HG02938 (cell line): ENCODE data around the gene GNRHR.
"Not testable (repeated sequence)": the region's sequence is repeated elsewhere in the genome, so short reads cannot be mapped to it uniquely, and the experiment has no call there.

Source experiments
- ATAC-seq: cut with Tn5 transposase; IDR thresholded peaks from one replicate; pipeline ENCODE4 v1.9.1; 2021; ENCODE audit warnings: mild to moderate bottlenecking, moderate library complexity; ENCODE audit not compliant: unreplicated experiment

Gene GNRHR, protein sequence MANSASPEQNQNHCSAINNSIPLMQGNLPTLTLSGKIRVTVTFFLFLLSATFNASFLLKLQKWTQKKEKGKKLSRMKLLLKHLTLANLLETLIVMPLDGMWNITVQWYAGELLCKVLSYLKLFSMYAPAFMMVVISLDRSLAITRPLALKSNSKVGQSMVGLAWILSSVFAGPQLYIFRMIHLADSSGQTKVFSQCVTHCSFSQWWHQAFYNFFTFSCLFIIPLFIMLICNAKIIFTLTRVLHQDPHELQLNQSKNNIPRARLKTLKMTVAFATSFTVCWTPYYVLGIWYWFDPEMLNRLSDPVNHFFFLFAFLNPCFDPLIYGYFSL

DNA sequence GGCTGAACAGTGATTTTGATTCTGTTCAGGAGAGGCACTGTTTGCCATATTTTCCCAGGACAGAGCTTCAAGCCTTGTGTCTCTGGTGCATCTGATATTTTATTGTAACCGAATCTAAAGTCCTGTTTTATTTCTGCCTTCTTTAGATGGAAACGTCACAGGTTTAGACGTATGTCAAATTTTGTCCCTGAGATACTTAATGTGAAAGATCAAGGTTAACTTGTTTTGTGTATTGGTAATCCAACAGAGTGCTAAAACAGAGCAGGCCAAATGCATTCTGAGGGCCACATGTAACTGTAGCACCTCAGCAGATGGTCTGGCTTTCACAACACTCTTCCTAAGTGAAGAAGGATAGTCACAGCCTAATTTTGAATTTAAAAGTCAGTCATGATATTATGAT lies at the start of gene GNRHR:
Gene GNRHR (minus strand): TSS at position 101 of the 400 bp plus-strand sequence. CDS start 53 bp downstream, at position 48.
- ATAC-seq = no peak

GRCh38 chr4:67796810-67797209 lies 42.6 kb upstream of the GNRHR start:
- ATAC-seq = no peak

DNA sequence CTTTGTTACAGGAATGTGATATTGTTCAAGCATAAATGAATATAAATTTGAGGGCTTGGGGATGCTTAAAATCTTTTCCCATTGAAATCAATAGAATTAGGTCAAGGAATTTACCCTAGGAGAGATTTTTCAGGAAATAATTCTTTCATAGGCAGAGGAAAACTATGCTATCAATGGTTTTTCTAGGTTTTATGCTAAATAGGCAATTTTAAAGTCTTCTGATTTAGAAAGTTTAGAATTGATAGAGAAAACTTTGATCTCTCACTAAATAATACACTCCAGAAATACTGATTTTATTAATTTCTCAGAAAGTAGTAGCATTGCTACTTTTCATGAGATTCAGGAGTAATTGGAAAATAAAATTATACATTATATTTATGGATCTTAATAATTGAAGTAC lies 36.5 kb upstream of the GNRHR start:
- no peak for ATAC-seq

- ATAC-seq = no peak
Measured at GRCh38 chr4:67787311-67787710, 33.1 kb upstream of the GNRHR start.

DNA sequence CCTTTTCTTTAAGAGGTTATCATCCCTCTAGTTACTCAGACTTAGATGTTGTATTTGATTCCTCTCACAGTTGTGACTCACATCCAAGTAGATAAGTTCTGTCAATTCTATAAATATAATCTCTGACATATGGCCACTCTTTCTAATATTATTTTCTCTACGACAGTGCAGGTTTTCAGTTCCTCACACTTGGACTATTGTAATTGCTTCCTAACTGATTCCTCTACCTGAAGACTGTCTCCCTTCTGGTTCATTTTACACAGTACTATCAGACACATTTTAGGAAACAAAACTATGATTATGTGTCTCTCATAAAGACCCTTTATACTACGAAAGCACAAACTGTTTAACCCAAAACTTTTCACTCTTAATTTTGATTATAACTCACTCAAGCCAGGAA lies 31.3 kb upstream of the GNRHR start:
- ATAC-seq = no peak

DNA sequence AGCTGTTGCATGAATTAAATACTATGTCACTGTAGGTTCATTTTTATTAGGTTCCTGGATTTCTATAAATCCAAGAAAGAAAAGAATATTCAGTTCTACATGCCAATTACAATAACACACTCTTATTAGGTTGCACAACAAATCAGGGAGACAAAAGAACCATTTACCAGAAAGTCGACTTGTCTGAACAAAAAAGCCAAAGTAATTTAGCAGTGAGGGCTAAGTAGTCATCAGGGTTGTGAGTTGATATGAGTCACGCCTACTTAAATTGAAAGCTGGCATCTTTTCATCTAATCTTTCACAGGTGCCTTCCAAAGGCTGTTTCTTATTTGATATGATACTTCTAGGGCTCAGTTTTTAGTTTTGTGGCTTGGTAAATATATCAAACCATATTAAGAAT lies 25.4 kb upstream of the GNRHR start:
- no peak for ATAC-seq

GRCh38 chr4:67776746-67777145 lies 22.6 kb upstream of the GNRHR start:
- ATAC-seq = no peak

DNA sequence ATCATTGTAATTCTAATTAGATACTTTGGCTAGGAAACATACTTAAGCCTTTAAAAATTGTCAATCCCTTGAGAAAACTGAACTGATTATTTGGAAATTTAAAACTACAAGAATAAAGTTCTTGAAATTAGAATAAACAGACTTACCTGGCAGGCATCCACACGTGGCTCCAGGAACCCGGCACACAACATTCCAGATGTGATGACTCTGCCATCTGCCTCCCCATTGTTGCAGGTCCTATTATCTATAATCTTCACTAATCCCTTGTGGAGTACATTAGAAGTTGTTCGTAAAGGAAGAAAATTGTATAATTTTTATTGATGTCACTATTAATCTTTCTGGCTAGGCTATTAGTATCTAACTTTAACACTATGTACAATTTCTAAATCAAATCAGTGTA lies 16.2 kb upstream of the GNRHR start:
- ATAC-seq = no peak

- no peak for ATAC-seq
Measured at GRCh38 chr4:67765928-67766327, 11.7 kb upstream of the GNRHR start.

GRCh38 chr4:67765401-67765800 lies 11.2 kb upstream of the GNRHR start:
- no peak for ATAC-seq

GRCh38 chr4:67764183-67764582 lies 10.0 kb upstream of the GNRHR start:
- no peak for ATAC-seq

DNA sequence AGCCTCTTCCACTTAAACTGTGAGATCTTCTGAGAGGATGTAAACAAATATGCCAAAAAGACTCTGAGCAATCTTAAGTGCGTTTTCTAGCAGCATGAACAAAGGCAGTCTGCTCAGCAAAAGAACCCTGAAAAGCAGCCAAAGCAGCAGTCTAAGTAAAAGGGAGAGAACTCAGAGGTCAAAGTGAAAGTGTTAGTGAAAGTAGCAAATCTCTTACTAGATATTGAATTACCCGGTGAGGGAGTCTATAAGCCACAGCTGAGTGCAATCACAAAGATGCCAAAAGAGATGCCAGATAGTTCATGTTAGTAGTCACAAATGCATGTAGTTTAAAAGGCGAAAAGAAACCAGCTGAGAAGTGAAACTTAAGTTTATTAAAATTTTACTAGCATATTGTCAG lies 7.9 kb upstream of the GNRHR start:
- ATAC-seq = peak; percentile 99

DNA sequence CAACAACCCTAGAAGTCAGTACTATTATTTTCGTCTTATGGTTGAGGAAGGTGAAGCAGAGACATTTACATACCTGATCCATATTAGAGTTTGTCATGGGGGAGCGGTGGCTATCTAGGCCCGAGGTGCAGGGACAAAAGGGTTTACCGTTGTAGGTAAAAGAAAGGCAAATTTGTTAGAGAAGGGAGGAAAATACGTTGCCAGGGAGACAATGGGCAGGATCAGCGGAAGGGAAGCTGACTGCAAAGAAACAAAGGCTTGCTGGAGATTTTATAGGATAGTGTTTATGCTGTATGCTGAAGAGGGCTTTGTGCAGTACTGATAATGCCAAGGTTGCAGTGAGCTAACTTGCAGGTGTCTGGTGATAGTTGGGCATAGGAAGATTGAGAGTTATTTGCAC lies 2.8 kb upstream of the GNRHR start:
- not testable (repeated sequence) for ATAC-seq

- no peak for ATAC-seq
Measured at GRCh38 chr4:67755974-67756373, 1.8 kb upstream of the GNRHR start.

- ATAC-seq = no peak
Measured at GRCh38 chr4:67751260-67751659, 2.9 kb downstream of the GNRHR start.

DNA sequence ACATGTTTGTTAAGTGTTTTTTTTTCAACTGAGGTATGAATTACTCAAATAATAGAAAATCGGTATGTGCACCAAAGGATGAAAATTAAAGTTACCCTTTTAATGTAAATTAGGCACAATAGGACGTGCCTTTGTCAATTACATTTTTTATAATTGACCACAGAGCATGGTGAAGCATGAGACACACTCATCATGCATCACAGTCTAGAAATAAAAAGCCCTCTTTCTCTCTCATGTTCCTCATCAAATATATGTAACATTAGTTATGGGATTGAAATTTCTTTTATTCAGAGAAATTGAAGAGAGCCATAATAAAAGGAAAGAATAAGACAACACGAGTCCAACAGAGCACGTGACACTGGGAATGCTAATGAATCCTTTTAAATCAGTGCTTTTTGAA lies 3.5 kb downstream of the GNRHR start:
- ATAC-seq = no peak

- ATAC-seq = no peak
Measured at GRCh38 chr4:67749286-67749685, 4.9 kb downstream of the GNRHR start.

GRCh38 chr4:67746797-67747495 lies 7.2 kb downstream of the GNRHR start:
- no peak for ATAC-seq

DNA sequence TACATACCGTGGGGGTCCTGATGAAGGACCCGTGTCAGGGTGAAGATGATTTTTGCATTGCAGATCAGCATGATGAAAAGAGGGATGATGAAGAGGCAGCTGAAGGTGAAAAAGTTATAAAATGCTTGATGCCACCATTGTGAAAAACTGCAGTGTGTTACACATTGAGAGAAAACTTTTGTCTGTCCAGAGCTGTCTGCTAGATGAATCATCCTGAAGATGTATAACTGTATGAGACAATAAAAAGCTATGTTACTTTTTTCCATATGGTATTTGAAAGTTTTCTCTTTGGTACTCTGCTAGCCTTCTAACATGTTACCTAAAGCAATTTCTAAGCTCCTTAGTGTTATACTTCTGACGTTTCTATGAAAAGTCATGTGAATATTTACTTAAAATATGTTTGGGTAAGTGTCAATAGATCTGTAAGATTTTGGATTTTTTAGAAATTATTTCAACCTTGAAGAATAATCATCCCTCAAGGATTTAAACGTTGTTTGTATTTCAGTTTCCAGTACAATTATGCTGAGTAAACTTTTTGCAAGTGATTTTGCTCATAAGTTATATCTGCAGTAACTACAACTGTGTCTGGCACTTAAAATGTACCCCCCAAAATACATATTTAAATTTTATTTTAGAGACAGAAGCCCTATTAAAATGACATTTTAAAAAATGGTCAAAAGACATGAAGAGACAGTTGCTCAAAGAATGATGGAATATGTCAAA lies 9.5 kb downstream of the GNRHR start:
- ATAC-seq = no peak

GRCh38 chr4:67743194-67743593 lies 11.0 kb downstream of the GNRHR start:
- ATAC-seq = no peak

DNA sequence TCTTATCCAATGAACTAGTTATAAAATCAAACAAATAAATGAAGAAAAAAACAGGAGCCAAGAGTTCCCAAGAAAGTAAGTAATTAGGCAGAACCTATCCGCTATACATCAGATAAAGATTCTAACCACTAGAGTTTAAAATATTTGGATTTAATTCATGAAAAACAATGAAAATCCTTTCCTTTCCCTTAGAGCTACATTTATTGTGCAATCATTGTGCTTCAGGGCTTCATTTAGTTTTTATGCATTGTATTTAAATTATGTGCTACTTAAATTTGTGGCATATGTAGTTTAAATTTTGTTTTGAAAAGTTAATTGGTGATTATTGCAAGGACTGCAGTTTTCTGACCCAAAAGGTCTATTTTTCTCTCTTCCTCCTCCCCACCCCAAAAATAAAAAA lies 17.9 kb downstream of the GNRHR start:
- ATAC-seq = no peak

GRCh38 chr4:67735325-67735724 lies 18.9 kb downstream of the GNRHR start:
- no peak for ATAC-seq
